ENCODE results near the gene PPM1J.

GRCh38 chr1:112698366-112699310, 16.5 kb downstream of the PPM1J start:
- TF ChIP-seq CTCF (IDR thresholded peaks at IDR 0.05; ENCODE audit: control extremely low read depth in 1 of 3, insufficient read depth in 1 of 3, low read depth in 1 of 3, low read length in 3 of 3) (no peak), GTF2F1 (IDR thresholded peaks at IDR 0.05; ENCODE audit: borderline replicate concordance, low read depth, low read length) (no peak)

All from H1 (cell line).